GM19025 (cell line): ENCODE measurements around the gene AKAP11.

Experiments
- ATAC-seq: cut with Tn5 transposase; IDR thresholded peaks from one replicate; pipeline ENCODE4 v1.9.1; 2021; ENCODE audit warnings: mild to moderate bottlenecking, low read depth, moderate library complexity; ENCODE audit not compliant: unreplicated experiment

AKAP11 gene

DNA sequence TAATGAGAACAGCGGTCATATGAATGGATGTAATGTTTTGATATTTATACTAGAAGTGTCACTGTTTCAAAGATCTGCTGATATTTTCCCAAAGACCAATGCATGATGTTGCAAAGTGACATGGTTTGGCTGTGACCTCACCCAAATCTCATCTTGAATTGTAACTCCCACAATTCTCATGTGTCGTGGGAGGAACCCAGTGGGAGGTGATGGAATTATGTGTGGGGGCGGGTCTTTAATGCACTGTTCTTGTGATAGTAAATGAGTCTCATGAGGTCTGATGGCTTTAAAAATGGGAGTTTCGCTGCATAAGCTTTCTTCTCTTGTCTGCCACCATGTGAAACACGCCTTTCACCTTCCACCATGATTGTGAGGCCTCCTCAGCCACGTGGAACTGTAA is 98.3 kb downstream of the AKAP11 start:
- ATAC-seq: no peak
